GM18870 (cell line): ENCODE data around the gene MAGI1.

Experiments used
- ATAC-seq: cut with Tn5 transposase; IDR thresholded peaks from one replicate; pipeline ENCODE4 v1.9.1; 2021; ENCODE audit warnings: moderate library complexity; ENCODE audit not compliant: unreplicated experiment

The MAGI1 gene

GRCh38 chr3:65854606-65855304, 184.0 kb downstream of the MAGI1 start:
- ATAC-seq: no peak

GRCh38 chr3:65851827-65852226, 186.9 kb downstream of the MAGI1 start:
- no peak for ATAC-seq

DNA sequence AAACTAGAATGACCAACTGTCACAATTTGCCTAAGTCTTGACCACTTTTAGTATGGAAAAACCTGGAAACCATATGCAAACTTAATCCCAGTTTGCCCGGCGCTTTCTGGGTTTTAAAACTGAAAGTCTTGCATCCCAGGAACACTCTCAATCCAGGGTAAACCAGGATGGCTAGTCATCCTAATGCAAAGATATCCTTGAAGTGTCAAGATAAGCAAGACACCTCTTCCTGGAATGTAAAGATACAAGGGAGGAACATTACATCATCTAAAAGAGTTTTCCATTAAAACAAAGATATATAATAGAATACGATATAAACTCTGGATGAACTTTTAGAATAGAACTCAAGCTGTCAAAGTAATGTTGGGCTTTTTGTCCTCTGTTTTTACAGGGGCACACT, 188.5 kb downstream of the MAGI1 start:
- no peak for ATAC-seq

DNA sequence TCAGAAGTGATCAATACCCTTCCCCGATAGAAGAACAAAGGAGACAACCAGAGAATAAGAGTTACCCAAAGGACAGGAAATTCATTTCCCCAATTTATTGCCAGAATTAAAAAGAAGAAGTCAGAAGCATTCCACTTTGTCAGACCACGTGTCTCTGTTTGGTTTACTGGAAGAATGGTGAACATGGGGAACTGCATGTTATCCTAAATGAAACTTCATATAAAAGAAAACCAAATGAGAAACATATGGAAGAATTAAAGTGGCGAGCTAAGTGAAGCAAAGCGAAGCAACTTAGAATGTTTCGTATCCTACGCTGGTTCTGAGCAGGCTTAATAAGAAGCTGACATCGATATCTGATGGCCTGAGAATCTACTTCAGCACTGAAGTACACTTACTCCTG, 190.7 kb downstream of the MAGI1 start:
- ATAC-seq: no peak

- ATAC-seq: no peak
Observed at GRCh38 chr3:65846936-65847335, 191.8 kb downstream of the MAGI1 start.

DNA sequence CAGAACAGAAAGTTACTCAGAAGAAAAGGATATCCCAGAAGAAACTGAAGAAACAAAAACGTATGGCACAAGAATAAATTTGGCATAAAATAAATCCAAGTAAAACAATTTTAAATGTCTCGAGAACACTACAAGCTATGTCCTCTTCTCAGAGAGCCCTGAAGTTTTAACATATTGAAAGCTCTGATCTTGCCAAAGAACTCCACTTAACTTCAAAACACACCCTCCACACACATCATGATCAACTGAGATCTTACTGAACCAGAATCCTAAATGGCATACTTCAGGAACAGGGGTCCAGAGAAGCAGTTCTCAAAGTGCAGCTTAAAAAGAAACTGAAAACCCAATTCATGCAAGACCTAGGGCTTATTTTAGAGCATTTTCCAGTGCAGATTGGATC, 194.3 kb downstream of the MAGI1 start:
- no peak for ATAC-seq

DNA sequence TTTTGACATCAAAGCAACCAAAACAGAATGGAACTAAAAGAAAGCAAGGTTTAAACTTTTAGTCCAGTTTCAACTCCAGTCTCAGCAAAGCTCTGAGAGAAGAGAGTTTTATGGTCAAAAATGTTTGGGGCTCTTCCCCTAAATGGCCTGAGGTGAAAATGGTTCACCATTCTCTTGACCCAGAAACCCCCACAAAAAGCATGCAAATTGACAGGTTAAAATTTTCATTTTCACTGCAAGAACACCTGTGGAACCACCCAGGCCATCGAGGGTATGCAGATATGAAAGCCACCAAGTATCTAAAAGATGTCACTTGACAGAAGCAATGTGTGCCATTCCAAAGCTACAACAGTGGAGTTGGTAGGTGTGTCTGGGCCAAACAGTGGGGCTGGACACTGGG, 195.0 kb downstream of the MAGI1 start:
- ATAC-seq: no peak

GRCh38 chr3:65837604-65838003, 201.1 kb downstream of the MAGI1 start:
- no peak for ATAC-seq

- no peak for ATAC-seq
Observed at GRCh38 chr3:65836047-65836446, 202.7 kb downstream of the MAGI1 start.

- ATAC-seq: no peak
Observed at GRCh38 chr3:65833761-65834505, 204.8 kb downstream of the MAGI1 start.

- no peak for ATAC-seq
Observed at GRCh38 chr3:65831733-65832425, 206.8 kb downstream of the MAGI1 start.

- no peak for ATAC-seq
Observed at GRCh38 chr3:65830948-65831732, 207.6 kb downstream of the MAGI1 start.

DNA sequence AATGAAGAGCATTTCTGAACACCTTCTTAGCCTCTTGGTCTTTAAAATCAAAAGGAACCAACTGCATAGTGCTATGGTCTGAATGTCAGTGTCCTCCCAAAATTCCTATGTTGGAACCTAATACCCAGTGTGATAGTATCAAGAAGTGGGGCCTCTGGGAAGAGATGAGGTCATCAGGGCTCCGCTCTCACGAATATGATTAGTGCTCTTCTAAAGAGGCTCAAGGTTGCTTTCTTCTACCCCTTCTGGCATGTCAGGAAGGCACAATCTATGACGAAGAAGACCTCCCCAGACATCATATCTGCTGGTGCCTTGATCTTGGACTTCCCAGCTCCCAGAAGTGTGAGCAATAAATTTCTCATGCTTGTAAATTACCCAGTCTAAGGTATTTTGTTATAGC, 209.5 kb downstream of the MAGI1 start:
- no peak for ATAC-seq

DNA sequence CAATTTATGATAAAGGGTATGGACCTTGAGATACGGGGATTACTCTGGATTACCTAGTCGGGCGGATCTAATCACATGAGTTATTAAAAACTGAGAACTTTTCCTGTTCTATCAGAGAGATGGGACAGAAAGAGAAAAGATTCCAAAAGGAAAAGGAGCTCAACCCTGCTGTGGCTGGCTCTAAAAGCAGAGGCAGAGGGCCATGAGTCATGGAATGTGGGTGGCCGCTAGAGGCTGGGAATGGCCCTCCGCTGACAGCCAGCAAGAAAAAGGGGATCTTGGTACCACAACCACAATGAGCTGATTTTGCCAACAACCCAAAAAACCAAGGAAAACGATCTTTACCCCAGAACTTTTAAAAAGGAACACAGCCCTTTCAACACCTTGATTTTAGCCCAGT, 210.0 kb downstream of the MAGI1 start:
- no peak for ATAC-seq

DNA sequence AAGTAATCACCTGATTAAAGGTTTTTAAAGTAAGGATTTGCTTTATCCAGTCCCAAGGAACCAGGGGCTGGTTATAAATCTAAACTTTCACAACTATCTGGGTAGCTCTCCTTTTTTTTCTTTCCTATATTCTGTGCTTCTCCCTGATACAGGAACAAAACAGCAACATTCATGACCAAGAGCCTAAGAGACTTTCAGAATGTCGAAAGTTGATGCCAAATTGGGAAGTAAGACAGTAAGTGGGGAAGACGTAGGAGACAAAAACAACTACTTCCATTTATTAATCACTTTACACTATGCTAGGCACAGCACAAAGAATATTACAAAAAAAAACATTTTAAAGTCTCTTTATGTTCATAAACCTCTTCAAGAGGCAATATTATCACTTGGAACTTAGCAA, 211.6 kb downstream of the MAGI1 start:
- no peak for ATAC-seq

GRCh38 chr3:65824166-65824565, 214.6 kb downstream of the MAGI1 start:
- ATAC-seq: no peak

DNA sequence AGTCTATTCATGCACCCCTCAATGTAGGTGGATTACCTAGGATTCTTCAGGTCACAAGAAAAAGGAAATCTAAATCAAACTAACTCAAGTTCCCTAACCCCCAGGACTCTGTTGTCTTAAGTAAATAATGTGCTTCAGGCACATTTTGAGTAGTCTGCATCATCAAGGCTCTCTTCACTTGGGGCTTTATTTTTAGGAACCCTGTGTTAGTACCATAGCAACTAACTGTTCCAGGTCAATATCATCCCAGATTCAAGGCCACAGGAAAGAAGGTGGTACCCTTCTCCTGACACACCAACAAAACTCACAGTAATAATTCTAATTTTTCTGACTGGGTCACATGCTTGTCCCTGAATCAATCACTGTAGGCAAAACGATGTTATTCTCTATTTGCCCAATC, 218.1 kb downstream of the MAGI1 start:
- no peak for ATAC-seq

DNA sequence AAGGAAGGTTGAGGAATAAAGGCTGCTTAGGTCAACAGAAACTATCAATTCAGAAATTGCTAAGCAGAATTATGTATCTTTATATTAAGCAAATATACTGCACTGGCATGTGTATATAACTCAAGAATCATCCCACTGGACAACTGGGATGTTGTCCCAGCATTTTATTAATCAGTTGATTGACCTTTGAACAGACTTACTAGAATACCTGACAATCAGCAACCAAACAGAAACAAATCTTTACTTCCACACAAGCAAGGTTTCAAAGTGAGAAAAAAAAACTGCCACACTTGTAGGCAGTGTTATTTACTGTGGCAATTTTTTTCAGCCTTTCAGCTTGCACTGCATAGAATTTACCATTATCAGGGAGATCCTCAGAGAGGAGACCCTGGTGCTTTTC, 218.8 kb downstream of the MAGI1 start:
- no peak for ATAC-seq

DNA sequence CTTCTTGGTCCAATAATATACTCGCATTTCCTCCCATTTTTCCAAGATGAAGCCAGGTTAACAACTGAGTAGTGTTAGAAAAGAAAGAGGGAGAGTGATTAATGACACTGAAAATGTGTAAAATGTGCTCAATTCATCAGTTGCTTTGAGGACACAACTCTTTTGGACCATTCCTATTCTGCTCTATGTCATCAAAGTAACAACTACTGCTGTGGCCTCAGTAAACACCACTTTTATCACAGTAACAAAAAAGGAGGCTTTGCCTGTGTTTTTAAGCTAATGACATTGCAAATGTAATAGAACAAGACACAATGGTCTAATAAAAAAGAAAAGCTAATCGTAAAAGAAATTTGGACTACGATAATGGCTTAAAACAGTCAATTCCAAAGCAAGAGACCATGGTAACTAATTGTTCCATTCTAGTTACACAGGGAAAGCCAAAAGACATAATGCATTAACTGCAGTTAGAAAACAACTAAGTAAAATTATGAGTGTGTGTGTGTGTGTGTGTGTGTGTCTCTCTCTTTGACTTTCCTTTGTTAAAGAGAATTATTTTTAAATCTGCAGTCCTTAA, 221.1 kb downstream of the MAGI1 start:
- ATAC-seq: no peak

DNA sequence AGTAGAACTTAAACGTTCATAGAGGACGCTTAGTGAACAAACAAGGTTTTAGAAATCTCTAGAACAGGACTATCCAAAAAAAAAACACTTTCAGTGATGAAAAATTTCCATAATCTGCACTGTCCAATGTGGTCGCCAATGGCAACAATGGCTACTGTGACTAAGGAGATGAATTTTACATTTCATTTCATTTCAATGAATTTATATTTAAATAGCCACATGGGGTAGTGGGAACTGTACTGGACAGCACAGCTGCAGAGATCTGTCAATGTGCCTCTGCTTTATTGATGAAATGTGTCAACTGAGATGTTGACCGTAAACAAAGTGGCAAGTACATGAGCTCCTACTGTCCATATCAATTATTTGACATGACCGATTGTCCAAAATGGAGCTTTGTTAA, 222.5 kb downstream of the MAGI1 start:
- ATAC-seq: no peak
